ENCODE measurements around the gene C1QTNF9. TPM values are rescaled to one million over a fixed set of nuclear protein-coding genes. Genes with fewer than 3 reads are reported as not detected.
"Not testable (repeated sequence)": the region's sequence is repeated elsewhere in the genome, so short reads cannot be mapped to it uniquely, and the experiment has no call there.

C1QTNF9 gene
- total and polyA plus RNA-seq, 8 donors, result 0.08 to 2.3 (median 0.31) TPM; not detected in 4

GRCh38 chr13:24356270-24356669 is 46.9 kb downstream of the C1QTNF9 start:
- H3K27ac ChIP-seq, result no peak overlapping the region
- TF ChIP-seq POLR2AphosphoS5 (IDR thresholded peaks at IDR 0.05) (no peak), CTCF (IDR thresholded peaks at IDR 0.05) (no peak), POLR2A (IDR thresholded peaks at IDR 0.05) (no peak), EP300 (IDR thresholded peaks at IDR 0.05) (no peak)
- H3K4me3 ChIP-seq, result no peak overlapping the region
- no peaks in the 10 kb centered on the region for H3K27me3 ChIP-seq
- DNase-seq, result no peak
- H3K9me3 ChIP-seq, result no peaks in the 10 kb centered on the region
- no peaks in the 10 kb centered on the region for H3K36me3 ChIP-seq
- no peaks in the 10 kb centered on the region for H3K4me1 ChIP-seq
- intact Hi-C loops (cut with DNase I; ENCODE audit: low total_unique reads), result no loop called here
- WGBS, 5 donors, result 88 to 97% (median 92%) methylated on average over 7 of the region's 7 CpGs

GRCh38 chr13:24356837-24357236 is 47.5 kb downstream of the C1QTNF9 start:
- no peak for DNase-seq
- no peaks in the 10 kb centered on the region for H3K36me3 ChIP-seq
- H3K27me3 ChIP-seq, result no peaks in the 10 kb centered on the region
- no peaks in the 10 kb centered on the region for H3K9me3 ChIP-seq
- no peak overlapping the region for H3K4me3 ChIP-seq
- intact Hi-C loops (cut with DNase I; ENCODE audit: low total_unique reads), result no loop called here
- H3K27ac ChIP-seq, result no peak overlapping the region
- no peaks in the 10 kb centered on the region for H3K4me1 ChIP-seq
- TF ChIP-seq POLR2A (IDR thresholded peaks at IDR 0.05), result no peak
- TF ChIP-seq POLR2AphosphoS5 (IDR thresholded peaks at IDR 0.05), result no peak
- no peak for TF ChIP-seq CTCF (IDR thresholded peaks at IDR 0.05)
- TF ChIP-seq EP300 (IDR thresholded peaks at IDR 0.05), result no peak
- WGBS, 5 donors, result 92 to 98% (median 97%) methylated on average over 7 of the region's 7 CpGs

GRCh38 chr13:24357756-24358155 is 48.4 kb downstream of the C1QTNF9 start:
- intact Hi-C loops (cut with DNase I; ENCODE audit: low total_unique reads), result no loop called here
- 86 to 96% (median 93%) methylated on average over 10 to 15 of the region's 15 CpGs for WGBS, 5 donors
- no peak overlapping the region for H3K27ac ChIP-seq
- H3K36me3 ChIP-seq, result no peaks in the 10 kb centered on the region
- no peaks in the 10 kb centered on the region for H3K27me3 ChIP-seq
- no peak for DNase-seq
- H3K4me3 ChIP-seq, result no peak overlapping the region
- H3K4me1 ChIP-seq, result no peaks in the 10 kb centered on the region
- H3K9me3 ChIP-seq, result no peaks in the 10 kb centered on the region
- TF ChIP-seq EP300 (IDR thresholded peaks at IDR 0.05), result no peak
- TF ChIP-seq POLR2A (IDR thresholded peaks at IDR 0.05), result no peak
- no peak for TF ChIP-seq CTCF (IDR thresholded peaks at IDR 0.05)
- no peak for TF ChIP-seq POLR2AphosphoS5 (IDR thresholded peaks at IDR 0.05)

GRCh38 chr13:24358836-24359235 is 49.5 kb downstream of the C1QTNF9 start:
- H3K4me1 ChIP-seq; DNase-seq; H3K27ac ChIP-seq; intact Hi-C loops (cut with DNase I; ENCODE audit: low total_unique reads); H3K9me3 ChIP-seq; H3K27me3 ChIP-seq; H3K4me3 ChIP-seq; H3K36me3 ChIP-seq: not testable (repeated sequence)
- 86 to 89% (median 87%) methylated on average over 16 of the region's 16 CpGs for WGBS, 5 donors

- H3K9me3 ChIP-seq; intact Hi-C loops (cut with DNase I; ENCODE audit: low total_unique reads); H3K27ac ChIP-seq; DNase-seq; H3K4me1 ChIP-seq; H3K27me3 ChIP-seq; H3K36me3 ChIP-seq; H3K4me3 ChIP-seq: not testable (repeated sequence)
- WGBS, 5 donors, result 61 to 74% (median 66%) methylated on average over 7 to 9 of the region's 9 CpGs
Measured at GRCh38 chr13:24359252-24359651, 49.9 kb downstream of the C1QTNF9 start.
